IPS-15b (cell line): ENCODE data around the gene TMEM17.

ENCODE experiments used
- H3K27me3 ChIP-seq: one replicate; pipeline ENCODE4 v1.6.1; 2013; ENCODE audit warnings: low read length; ENCODE audit not compliant: control insufficient read depth, insufficient read depth
- H3K36me3 ChIP-seq: one replicate; pipeline ENCODE4 v1.6.1; 2013; ENCODE audit warnings: low read length; ENCODE audit not compliant: control insufficient read depth, insufficient read depth
- H3K4me1 ChIP-seq: one replicate; pipeline ENCODE4 v1.6.1; 2013; ENCODE audit warnings: mild to moderate bottlenecking, low read length; ENCODE audit not compliant: control insufficient read depth, insufficient read depth
- H3K4me3 ChIP-seq: one replicate; pipeline ENCODE4 v1.5.1; 2013; ENCODE audit warnings: low read depth, low read length
- H3K9ac ChIP-seq: one replicate; pipeline ENCODE4 v1.6.1; 2013; ENCODE audit warnings: low read depth, mild to moderate bottlenecking, low read length
- H3K9me3 ChIP-seq: one replicate; pipeline ENCODE4 v1.6.1; 2013; ENCODE audit warnings: mild to moderate bottlenecking, low read length; ENCODE audit not compliant: control insufficient read depth, insufficient read depth

The TMEM17 gene

GRCh38 chr2:62469114-62469513, 36.9 kb downstream of the TMEM17 start:
- Histone ChIP-seq H3K9ac (no peak overlapping the region), H3K27me3 (no peaks in the 10 kb centered on the region), H3K4me1 (peaks cover 16% of the 10 kb centered on the region)

GRCh38 chr2:62467475-62468321, 38.3 kb downstream of the TMEM17 start:
- H3K4me3 ChIP-seq, result no peak overlapping the region
- H3K9me3 ChIP-seq, result no peaks in the 10 kb centered on the region
- no peaks in the 10 kb centered on the region for H3K36me3 ChIP-seq
- H3K9ac ChIP-seq, result no peak overlapping the region
- no peaks in the 10 kb centered on the region for H3K27me3 ChIP-seq
- peaks cover 16% of the 10 kb centered on the region for H3K4me1 ChIP-seq

More at GRCh38 chr2:62469114-62469513, 36.9 kb downstream of the TMEM17 start:
- no peaks in the 10 kb centered on the region for H3K36me3 ChIP-seq
- H3K9me3 ChIP-seq, result no peaks in the 10 kb centered on the region
- H3K4me3 ChIP-seq, result no peak overlapping the region

GRCh38 chr2:62467100-62467474, 38.9 kb downstream of the TMEM17 start:
- no peaks in the 10 kb centered on the region for H3K36me3 ChIP-seq
- H3K9me3 ChIP-seq, result no peaks in the 10 kb centered on the region
- H3K4me3 ChIP-seq, result no peak overlapping the region
- H3K27me3 ChIP-seq, result no peaks in the 10 kb centered on the region
- H3K9ac ChIP-seq, result no peak overlapping the region
- peaks cover 16% of the 10 kb centered on the region for H3K4me1 ChIP-seq

DNA sequence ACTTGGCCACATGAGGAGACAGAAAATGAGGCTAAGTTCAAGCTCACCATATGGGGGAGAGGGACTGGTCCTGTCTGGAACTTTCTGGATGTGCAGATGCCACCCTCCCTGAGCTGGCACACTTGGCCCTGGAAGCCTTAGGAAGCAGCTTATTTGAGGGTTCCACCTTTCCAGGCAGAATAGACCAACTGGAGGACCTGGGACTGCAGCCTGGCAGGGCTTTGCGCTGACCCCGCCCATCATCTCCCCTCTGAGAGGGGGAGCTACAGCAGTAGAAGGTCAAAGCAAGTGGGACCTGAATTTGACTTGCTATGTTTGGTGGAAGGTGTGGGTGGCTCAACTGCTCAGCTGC, 39.5 kb downstream of the TMEM17 start:
- Histone ChIP-seq H3K9me3 (no peaks in the 10 kb centered on the region), H3K4me1 (peaks cover 16% of the 10 kb centered on the region), H3K4me3 (no peak overlapping the region), H3K36me3 (no peaks in the 10 kb centered on the region), H3K27me3 (no peaks in the 10 kb centered on the region), H3K9ac (no peak overlapping the region)

- Histone ChIP-seq H3K4me3 (no peak overlapping the region), H3K36me3 (no peaks in the 10 kb centered on the region), H3K27me3 (no peaks in the 10 kb centered on the region), H3K4me1 (peaks cover 16% of the 10 kb centered on the region), H3K9me3 (no peaks in the 10 kb centered on the region), H3K9ac (no peak overlapping the region)
Observed at GRCh38 chr2:62465741-62466502, 40.1 kb downstream of the TMEM17 start.

DNA sequence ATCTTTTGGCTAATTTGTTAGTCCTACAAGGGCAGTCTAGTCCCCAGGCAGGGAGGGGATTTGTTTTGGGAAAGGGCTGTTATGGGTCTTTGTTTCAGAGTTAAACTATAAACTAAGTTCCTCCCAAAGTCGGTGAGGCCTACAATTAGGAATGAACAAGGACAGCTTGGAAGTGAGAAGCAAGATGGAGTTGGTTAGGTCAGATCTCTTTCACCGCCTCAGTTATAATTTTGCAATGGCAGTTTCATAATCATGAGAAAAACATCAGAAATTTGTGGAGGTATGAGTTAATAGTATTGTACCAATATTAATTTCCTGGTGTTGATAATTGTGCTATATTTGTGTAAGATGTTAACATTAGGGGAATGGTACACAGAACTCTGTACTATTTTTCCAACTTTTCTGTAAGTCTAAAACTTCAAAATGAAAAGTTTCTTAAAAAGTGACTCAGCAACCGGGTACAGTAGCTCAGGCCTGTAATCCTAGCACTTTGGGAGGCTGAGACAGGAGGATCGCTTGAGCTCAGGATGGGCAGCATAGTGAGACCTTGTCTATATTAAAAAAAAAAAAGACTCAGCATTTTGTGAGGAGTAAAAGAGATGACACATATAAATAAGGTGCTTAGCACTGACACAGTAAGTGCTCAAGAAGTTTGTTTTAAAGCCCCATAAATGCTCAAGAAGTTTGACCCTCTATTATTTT, 40.8 kb downstream of the TMEM17 start:
- no peaks in the 10 kb centered on the region for H3K9me3 ChIP-seq
- H3K4me1 ChIP-seq, result peaks cover 16% of the 10 kb centered on the region
- no peaks in the 10 kb centered on the region for H3K27me3 ChIP-seq

DNA sequence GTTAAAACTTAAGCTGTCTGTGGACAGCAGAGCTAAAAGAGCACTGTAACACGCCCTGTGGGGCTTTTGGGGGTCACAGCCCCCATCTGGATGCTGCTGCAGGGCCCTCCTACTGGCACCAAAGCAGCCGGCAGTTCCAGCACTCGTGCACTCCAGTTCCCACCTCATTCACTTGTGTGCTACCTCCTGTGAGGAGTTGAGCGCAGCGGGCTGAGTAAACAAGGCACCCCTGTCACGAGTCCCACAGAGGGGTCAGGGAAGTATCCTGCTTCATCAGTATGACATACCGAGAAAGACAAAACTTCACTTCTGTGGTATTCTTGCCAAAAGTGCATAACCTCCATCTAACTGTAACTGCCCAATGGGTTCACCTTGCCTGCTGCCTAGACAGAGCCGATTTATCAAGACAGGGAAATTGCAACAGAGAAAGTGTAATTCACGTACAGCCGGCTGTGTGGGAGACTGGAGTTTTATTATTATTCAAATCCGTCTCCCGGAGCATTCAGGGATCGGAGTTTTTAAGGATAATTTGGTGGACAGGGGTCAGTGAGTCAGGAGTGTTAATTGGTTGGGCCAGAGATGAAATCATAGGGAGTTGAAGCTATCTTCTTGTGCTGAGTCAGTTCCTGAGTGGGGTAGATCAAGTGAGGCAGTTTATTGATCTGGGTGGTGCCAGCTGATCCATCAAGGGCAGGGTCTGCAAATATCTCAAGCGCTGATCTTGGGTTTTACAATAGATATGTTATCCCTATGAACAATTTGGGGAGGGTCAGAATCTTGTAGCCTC, 41.6 kb downstream of the TMEM17 start:
- H3K4me1 ChIP-seq, result peaks cover 16% of the 10 kb centered on the region
- no peaks in the 10 kb centered on the region for H3K27me3 ChIP-seq
- H3K9me3 ChIP-seq, result no peaks in the 10 kb centered on the region
- H3K9ac ChIP-seq, result no peak overlapping the region
- no peak overlapping the region for H3K4me3 ChIP-seq
- H3K36me3 ChIP-seq, result no peaks in the 10 kb centered on the region

More for the DNA sequence above, 40.8 kb downstream of the TMEM17 start:
- no peak overlapping the region for H3K4me3 ChIP-seq
- no peaks in the 10 kb centered on the region for H3K36me3 ChIP-seq
- no peak overlapping the region for H3K9ac ChIP-seq

DNA sequence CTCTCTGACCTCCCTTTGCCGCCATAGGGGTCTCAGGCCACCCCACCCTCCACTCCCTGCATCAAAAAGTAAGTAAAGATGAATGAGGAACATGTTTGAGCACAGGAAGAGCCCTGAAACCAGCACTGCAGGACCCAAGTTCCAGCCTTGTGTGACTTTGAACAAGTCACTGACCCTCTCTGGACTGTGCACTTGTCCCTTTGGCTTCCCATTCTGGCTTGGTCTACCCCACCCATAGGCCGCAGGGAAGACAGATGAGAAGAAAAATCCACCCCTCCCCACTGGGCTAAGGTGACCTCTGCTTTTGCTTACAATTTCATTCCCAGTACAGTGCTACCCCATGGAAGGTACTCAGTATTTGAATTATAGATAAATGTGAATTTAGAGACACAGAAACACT, 43.8 kb downstream of the TMEM17 start:
- no peaks in the 10 kb centered on the region for H3K9me3 ChIP-seq
- H3K4me1 ChIP-seq, result peaks cover 15% of the 10 kb centered on the region
- no peak overlapping the region for H3K9ac ChIP-seq
- no peaks in the 10 kb centered on the region for H3K36me3 ChIP-seq
- H3K4me3 ChIP-seq, result no peak overlapping the region
- peaks cover 9% of the 10 kb centered on the region for H3K27me3 ChIP-seq

GRCh38 chr2:62461707-62462106, 44.3 kb downstream of the TMEM17 start:
- Histone ChIP-seq H3K9me3 (no peaks in the 10 kb centered on the region), H3K9ac (no peak overlapping the region), H3K27me3 (peaks cover 9% of the 10 kb centered on the region), H3K4me3 (no peak overlapping the region), H3K4me1 (peaks cover 14% of the 10 kb centered on the region), H3K36me3 (no peaks in the 10 kb centered on the region)

DNA sequence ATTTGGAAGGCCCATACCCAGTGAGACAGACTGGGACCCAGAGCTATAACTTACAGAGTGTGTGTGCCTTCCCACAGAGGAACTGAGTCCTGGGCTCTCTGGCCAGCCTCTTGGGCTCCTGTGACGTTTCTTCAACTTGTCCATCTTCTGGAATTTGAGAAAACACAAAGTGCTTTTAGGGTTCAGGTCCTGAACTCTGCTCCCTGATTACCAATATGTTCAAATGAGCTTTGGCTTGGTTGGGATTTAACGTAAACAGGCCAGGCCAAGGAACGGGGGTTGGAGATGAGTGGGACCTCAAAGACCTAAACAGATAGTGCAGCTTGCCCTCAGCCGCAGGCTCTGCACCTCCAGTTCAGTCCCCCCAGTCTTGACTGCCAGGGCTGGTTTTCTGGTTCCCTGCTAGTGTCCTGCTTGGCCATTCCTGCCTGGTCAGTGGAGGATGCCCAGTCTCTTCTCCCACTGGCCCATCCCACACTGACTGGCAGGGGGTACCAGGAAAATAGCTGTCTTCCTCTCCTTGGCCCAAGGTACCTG, 44.9 kb downstream of the TMEM17 start:
- H3K9me3 ChIP-seq, result no peaks in the 10 kb centered on the region

DNA sequence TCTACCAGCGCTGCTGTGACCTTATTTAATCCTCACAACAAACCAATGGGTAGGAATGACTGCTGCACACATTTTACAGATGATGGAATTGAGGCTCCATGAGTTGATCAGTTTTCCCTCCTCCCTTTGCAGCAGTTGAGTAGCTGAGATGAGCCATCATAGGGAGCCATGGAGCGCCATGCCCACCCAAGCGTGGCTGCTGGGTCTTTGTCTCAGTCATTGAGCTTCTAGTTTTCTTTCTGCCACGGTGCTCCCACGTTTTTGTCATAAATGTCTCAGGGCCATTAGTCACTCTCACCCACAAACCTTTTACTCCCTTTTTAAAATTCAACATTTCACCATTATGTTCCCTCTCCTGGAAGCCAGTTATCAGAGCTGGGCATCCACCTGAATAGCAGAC, 45.8 kb downstream of the TMEM17 start:
- H3K9me3 ChIP-seq, result no peaks in the 10 kb centered on the region
- H3K4me3 ChIP-seq, result no peak overlapping the region
- H3K4me1 ChIP-seq, result peaks cover 8% of the 10 kb centered on the region
- H3K27me3 ChIP-seq, result peaks cover 18% of the 10 kb centered on the region
- H3K9ac ChIP-seq, result no peak overlapping the region
- no peaks in the 10 kb centered on the region for H3K36me3 ChIP-seq

More for the DNA sequence above, 44.9 kb downstream of the TMEM17 start:
- Histone ChIP-seq H3K27me3 (peaks cover 15% of the 10 kb centered on the region), H3K9ac (no peak overlapping the region), H3K36me3 (no peaks in the 10 kb centered on the region), H3K4me1 (peaks cover 8% of the 10 kb centered on the region), H3K4me3 (no peak overlapping the region)
